GM12875 (cell line): Measurements from ENCODE around the gene TANK.

Experiments
- H3K4me3 ChIP-seq: one replicate; pipeline ENCODE4 v1.5.1; 2011; ENCODE audit warnings: low read depth, low read length, control low read depth
- TF ChIP-seq, protein P1 (sequence below): IDR thresholded peaks from 2 replicates; pipeline ENCODE4 v1.5.1; 2011; ENCODE audit warnings: low read depth, mild to moderate bottlenecking, control low read depth, inconsistent platforms, low read length, moderate library complexity, borderline replicate concordance; ENCODE audit not compliant: insufficient read depth

The TANK gene

GRCh38 chr2:161160226-161161073, at the start of gene TANK:
TSS of gene TANK (plus strand) at chr2:161160428. CDS start at chr2:161179663, 19,235 bp downstream.
- TF ChIP-seq, protein P1, sequence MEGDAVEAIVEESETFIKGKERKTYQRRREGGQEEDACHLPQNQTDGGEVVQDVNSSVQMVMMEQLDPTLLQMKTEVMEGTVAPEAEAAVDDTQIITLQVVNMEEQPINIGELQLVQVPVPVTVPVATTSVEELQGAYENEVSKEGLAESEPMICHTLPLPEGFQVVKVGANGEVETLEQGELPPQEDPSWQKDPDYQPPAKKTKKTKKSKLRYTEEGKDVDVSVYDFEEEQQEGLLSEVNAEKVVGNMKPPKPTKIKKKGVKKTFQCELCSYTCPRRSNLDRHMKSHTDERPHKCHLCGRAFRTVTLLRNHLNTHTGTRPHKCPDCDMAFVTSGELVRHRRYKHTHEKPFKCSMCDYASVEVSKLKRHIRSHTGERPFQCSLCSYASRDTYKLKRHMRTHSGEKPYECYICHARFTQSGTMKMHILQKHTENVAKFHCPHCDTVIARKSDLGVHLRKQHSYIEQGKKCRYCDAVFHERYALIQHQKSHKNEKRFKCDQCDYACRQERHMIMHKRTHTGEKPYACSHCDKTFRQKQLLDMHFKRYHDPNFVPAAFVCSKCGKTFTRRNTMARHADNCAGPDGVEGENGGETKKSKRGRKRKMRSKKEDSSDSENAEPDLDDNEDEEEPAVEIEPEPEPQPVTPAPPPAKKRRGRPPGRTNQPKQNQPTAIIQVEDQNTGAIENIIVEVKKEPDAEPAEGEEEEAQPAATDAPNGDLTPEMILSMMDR = no peak
- H3K4me3 ChIP-seq = peak within 1 kb of the TSS; percentile 55

DNA sequence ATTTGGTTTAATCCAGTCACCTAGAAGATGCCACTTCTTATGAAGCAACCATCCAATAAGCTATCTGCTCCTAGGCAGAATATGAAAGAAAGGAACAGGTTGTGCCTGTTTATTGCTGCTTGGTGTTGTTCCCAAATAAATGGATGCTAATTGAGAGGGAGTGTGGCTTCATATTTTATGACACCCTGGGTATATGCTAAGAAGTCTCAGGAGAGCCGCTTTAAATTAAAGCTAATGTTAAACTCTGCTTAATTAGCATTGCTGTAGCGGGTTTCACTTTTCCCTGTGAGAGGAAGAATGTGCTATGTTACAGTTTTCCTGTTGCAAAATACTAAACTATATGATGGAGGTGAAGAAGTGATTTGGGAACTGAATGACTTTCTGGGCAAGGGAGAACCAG, 48.7 kb upstream of the TANK start:
- TF ChIP-seq, protein P1 = no peak
- no peak overlapping the region for H3K4me3 ChIP-seq

- TF ChIP-seq, protein P1 = no peak
These were observed 47.3 kb upstream of the TANK start for GRCh38 chr2:161112908-161113307.

DNA sequence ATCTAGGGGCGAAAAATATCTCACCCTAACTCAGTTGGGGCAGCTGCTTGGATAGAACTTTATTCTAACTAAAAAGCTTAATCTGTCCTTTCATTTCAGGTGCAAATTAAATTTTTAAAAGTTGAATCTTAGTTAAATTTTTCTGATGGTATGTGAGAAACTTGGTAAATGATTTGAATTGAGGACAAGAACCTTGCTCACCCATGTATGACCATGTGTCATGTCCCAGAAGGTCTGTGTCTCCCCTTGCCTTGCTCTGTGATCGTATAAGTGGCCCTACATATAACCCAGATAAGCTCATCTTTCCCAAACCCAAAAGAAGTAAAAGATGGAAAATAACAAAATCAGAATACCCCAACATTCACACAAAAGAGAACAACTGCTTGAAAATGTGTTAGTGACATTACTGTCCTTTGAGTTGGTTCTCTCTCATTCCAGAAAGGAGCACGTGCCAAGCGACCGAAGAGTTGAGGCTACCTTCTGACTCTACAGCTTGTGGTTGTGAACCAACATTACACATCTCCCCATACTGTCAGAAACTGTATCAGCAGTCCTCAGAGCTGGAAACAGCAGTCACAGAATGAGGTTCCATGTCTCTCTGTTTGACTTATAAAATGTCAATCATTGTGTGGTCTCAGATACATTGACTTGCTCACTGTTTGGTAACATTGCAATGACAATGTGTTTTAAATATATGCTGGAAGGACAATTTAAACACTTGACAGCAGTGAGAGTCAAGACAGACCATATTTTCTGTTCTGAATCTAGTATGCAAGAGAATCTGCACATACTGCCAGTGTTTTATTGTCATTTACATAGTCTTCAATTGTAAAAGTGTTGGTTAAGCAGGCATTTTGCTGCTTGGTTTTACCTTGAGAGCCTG, 46.3 kb upstream of the TANK start:
- no peak overlapping the region for H3K4me3 ChIP-seq
- TF ChIP-seq, protein P1 = no peak

More at GRCh38 chr2:161112908-161113307, 47.3 kb upstream of the TANK start:
- no peak overlapping the region for H3K4me3 ChIP-seq

DNA sequence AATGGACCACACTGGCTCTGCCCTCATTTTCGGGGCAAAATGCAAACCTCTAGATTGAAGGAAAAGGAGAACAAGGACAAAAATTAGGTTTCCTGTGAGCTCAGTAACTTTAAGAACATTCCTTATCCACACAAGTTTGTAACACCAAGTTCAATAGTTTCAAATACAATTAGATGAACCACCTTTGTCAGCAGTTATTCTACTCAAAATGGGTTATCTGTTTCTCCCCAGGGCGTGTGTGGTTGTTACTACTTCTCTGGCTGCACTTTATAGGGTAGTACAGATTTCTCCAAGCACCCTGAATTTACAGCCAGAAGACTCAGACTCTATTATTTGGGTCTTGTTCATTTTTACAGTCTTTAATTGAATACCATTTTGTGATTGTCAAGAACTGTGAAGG, 45.0 kb upstream of the TANK start:
- H3K4me3 ChIP-seq = no peak overlapping the region
- TF ChIP-seq, protein P1 = no peak

DNA sequence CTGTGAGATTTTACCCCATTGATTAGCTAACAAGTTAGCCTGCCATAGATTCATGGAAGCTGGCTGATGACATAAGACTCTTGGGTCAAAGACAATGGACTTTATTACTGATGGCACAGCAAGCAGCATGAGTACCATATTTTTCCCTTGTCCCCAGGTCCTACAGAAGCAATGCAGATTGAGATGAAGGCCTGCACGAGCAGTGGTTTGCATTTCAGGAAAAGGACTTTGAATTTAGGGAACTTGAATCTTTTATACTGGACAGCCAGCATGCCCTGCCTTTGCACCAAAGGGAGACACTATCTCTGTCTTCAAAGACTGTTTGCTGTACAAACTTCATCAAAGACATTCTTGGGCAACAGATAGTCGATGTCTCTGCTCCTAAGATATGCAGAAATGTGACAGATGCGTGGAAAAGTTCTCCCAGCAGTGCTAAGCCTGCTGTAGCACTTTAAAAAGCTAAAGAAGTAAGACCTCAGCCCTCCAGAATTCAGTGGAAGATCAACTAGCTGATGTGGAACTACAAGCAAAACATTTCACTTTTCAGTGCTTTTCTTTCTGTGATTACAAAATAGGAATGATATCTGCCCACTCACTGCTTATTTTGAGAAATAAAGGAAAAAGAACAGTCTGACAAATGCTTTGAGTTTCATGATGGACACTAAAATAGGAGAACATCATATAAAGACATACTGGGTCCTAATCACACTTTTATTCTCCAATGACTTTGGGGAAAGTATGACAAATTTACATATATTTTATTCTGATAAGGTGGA, 44.4 kb upstream of the TANK start:
- TF ChIP-seq, protein P1 = no peak
- H3K4me3 ChIP-seq = no peak overlapping the region
